GM12874 (cell line): ENCODE data around the gene ZNF543.

ENCODE experiments used
- TF ChIP-seq, protein P1 (sequence below): IDR thresholded peaks from 2 replicates; pipeline ENCODE4 v1.5.1; 2011; ENCODE audit warnings: low read depth, mild to moderate bottlenecking, control low read depth, low read length, moderate library complexity; ENCODE audit not compliant: insufficient read depth

Gene ZNF543

DNA sequence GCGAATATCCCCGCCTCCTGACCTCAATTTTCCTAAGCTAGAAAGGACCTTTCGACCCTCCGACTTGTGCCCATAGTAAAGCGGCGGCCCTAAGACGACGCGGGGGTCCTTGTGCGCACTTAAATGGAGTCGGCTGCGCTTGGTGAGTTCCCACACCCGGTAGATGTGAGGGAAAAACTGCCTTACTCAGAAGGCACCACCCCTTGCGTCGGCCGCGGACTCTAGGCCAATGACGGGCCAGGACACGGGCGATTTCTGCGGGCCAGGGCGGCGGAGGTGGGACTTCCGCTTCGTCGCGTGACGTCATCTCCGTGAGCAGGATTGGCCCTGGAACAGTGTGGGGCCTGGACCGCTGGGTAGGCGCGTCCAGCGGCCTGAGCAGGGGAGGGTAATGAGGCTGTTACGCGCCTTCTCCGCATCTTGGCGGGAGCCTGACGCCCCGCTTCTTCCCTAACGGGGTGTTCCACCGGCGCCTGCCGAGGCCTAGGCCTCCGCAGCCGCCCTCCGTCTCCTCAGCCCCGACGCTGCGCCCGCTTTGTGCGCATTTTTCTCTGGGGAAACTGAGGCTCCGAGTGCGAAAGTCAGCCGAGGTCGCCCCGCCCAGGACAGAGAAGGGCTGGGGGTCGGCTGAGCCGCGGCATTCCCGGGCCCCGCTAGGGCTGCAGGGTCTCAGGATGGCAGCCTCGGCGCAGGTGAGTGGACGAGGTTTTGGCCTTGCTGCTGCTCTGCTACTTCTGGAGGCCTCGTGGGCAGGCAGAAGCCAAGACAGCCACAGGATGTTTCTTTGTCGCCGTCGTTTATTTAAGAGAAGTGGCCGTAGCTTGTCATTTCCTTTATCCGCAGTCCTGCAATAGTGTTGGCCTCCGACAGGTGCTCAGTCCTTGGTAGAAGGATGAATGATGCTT is at the start of gene ZNF543:
Gene ZNF543, plus strand, starts transcription at position 293 of the 905 bp plus-strand sequence. Its CDS starts 382 bp downstream, at position 675.
- TF ChIP-seq, protein P1, sequence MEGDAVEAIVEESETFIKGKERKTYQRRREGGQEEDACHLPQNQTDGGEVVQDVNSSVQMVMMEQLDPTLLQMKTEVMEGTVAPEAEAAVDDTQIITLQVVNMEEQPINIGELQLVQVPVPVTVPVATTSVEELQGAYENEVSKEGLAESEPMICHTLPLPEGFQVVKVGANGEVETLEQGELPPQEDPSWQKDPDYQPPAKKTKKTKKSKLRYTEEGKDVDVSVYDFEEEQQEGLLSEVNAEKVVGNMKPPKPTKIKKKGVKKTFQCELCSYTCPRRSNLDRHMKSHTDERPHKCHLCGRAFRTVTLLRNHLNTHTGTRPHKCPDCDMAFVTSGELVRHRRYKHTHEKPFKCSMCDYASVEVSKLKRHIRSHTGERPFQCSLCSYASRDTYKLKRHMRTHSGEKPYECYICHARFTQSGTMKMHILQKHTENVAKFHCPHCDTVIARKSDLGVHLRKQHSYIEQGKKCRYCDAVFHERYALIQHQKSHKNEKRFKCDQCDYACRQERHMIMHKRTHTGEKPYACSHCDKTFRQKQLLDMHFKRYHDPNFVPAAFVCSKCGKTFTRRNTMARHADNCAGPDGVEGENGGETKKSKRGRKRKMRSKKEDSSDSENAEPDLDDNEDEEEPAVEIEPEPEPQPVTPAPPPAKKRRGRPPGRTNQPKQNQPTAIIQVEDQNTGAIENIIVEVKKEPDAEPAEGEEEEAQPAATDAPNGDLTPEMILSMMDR, result no peak

DNA sequence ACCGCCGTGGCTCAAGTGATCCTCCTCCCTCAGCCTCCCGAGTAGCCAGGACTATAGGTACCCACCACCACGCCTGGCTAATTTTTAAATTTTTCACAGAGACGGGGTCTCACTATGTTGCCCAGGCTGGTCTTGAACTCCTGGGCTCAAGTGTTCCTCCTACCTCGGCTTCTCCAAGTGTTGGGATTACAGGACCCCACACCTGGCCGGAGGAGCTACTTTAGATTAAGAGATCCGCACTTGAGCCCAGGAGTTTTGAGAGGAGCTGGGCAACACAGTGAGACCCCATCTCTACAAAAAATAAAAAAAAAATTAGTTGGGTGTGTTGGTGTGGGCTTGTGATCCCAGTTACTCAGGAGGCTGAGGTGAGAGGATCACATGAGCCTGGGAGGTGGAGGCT is 49.0 kb upstream of the ZNF543 start:
- TF ChIP-seq, protein P1, result no peak

DNA sequence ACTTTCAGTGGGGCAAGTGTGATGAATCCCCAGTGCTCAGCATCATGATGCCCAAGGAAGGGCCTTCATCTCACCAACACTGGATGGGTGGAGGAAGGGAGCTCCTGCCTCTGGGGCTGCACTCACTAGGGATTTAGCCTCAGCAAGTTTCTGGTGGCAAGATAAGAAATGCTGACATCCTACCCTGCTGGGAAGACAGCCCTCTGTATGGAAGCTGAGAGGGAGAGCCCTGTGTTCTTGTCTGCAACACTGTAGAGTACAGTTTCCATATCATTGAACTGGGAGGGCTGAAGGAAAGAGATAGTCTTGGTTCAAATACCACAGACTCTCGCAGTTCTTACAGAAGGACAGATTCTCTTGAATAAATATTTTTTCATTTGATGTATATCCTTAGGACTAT is 47.3 kb upstream of the ZNF543 start:
- TF ChIP-seq, protein P1, result no peak

DNA sequence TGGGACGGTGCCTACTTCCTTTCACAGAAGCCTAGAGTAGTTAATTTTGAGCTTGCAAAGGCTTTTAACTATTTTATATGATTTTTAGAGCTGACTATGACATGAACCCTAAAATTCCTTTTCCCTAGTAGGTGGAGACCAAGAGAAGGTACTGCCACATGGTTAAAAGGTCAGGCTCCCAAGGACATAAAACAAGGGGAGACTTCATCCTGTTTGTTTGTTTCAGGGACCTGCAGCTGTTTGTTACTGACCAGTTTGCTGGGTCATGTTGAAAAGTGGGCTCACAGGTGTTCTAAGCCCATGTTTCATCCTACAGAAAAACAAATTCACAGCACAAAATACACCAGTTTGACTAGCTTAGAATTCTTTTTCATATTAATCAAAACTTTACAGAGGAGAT is 43.8 kb upstream of the ZNF543 start:
- TF ChIP-seq, protein P1, result no peak

DNA sequence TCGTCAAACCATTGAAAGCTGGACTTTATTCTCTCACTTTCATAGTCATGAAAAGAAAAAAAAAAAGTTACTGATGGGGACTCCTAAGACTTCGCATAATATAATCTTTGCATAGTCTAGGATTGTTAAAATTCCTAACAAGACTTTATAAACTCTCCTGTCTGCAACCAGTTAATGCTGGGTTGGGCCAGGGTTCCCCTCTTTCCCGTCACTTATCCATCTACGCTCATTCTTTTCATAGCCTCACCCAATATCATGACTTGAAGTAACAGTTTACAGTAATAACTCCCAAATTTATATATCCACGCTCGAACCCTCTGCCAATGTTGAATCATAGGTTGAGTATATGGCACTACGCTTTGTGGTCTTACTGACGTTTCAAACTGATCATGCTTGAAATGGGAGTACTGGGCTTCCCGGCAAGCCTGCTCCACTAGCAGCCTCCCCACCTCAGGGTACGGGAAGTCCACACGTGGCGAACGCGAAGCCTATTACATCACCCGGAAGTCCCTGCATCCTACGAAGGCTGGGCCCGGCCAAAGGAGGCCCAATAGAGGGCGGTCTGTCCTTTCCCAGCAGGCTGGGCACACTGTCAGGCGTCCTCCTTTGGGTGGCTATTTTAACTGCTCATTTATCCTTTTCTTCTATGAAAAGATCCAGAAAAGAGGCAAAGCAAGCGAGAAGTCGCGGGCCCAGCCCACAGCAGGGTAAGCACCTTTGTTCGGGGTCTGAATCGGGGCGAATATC is 40.7 kb upstream of the ZNF543 start:
- TF ChIP-seq, protein P1, result peak; percentile 26; the same call in 1 of the 2 replicates

DNA sequence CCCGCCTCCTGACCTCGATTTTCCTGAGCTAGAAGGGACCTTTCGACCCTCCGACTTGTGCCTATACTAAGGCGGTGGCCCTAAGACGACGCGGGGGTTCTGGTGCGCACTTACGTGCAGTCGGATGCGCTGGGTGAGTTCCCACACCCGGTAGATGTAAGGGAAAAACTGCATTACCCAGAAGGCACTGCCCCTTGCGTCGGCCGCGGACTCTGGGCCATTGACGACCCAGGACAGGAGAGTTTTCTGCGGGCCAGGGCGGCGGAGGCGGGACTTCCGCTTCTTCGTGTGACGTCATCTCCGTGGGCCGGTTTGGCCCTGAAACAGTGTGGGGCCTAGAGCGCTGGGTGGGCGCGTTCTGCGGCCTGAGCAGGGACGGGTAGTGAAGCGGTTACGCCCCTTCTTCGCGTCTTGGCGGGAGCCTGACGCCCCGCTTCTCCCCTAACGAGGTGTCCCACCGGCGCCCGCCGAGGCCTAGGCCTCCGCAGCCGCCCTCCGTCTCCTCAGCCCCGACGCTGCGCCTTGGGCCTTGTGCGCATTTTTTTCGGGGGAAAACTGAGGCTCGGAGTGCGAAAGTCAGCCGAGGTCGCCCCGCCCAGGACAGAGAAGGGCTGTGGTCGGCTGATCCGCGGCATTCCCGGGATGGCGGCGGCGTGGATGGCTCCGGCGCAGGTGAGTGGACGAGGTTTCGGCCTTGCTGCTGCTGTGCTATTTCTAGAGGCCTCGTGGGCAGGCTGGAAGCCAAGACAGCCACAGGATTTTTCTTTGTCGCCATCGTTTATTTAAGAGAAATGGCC is 39.9 kb upstream of the ZNF543 start, which contains the start of gene ZNF460:
Gene ZNF460, plus strand, starts transcription at position 321 of the 797 bp plus-strand sequence. Its CDS starts 322 bp downstream, at position 643.
- TF ChIP-seq, protein P1, result no peak
